ENCODE data around the gene XRCC4.
"Not testable (repeated sequence)": the region's sequence is repeated elsewhere in the genome, so short reads cannot be mapped to it uniquely, and the experiment has no call there.

XRCC4 gene

DNA sequence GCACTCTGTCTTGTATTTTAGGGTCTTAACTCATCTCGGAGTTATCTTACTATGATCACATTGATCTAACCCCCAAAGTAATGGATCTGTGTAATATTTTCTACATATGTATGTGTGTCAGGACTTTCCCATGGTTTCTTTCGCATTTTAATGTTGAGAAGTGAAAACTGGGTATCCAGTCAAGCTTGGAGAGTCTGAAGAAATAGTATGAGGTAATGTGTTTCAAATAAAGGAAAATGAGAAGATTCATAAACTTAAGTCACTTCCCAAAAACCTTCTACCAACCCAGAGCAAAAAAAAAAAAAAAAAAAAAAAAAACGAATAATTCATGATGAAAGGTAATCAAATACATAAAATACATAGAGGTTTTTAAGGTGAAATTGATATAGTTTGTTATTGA lies 206.4 kb downstream of the XRCC4 start:
- DNase-seq = no peak

DNA sequence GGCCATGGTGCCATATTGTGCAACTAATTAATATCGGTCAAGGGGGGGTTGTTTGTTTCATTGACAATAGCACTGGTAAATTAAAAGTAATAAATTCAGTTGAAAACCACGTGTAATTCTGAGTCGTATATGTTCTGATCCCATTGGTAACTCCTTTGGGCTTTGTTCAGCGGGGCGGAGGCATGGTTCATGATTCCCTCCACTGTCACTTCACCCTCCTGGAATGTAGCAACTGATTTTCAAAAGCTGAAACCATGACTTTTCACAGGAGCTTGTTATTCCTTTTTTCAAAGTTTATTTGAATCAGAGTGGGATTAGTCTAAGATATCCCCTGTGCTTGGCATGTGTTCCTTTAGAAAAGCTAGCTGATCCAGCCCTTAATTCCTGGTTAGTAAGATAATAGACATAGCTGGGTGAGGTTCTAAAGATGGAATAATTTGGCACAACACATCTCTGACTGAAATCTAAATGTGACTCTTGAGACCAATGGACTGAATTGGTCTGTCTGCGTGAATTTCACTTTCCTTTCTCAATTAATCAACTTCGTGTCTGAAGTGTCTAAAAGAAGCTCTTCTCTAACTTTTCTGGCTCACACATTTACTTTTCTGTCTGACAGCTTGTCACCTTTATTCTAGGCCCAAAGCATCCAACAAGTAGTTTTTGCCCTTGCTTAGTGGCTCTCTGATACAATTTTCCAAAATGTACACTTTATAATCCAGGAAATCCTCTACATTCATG lies 208.5 kb downstream of the XRCC4 start:
- no peak for DNase-seq

DNA sequence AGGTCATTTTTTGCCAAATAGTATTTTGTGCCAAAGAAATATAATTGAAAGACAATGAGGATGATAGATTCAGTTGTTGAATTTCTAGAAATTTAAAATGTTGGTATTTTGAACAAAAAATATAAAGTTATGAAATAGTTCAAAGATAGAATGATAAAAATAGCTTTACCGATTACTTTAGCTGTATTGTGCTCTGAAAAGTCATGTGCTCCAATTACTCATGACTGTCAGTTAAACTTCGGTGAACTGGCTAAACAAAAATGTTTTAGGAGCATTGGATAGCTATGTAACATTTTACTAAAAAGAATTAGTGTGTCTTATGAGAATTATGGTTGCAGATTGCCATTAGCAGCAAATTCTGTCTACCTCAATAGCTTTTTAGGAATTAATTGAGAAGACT lies 216.9 kb downstream of the XRCC4 start:
- DNase-seq = no peak

DNA sequence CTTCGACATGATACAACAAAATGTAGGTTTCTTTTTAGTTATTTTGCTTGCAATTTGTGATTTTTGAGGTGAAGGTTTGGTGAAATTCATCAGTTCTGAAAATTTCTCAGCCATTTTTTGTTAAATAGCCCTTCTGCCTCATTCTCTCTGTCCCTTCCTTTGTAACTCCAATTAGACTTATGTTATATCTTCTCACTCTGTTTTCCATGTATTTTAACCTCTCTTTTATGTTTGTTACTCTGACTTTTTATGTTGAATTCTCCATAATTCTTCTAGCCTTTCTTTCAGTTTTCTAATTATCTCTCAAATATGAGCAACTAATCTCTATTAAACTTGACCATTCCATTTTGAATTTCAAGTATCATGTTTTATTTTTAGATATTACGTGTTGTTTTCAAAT lies 222.0 kb downstream of the XRCC4 start:
- DNase-seq = no peak

DNA sequence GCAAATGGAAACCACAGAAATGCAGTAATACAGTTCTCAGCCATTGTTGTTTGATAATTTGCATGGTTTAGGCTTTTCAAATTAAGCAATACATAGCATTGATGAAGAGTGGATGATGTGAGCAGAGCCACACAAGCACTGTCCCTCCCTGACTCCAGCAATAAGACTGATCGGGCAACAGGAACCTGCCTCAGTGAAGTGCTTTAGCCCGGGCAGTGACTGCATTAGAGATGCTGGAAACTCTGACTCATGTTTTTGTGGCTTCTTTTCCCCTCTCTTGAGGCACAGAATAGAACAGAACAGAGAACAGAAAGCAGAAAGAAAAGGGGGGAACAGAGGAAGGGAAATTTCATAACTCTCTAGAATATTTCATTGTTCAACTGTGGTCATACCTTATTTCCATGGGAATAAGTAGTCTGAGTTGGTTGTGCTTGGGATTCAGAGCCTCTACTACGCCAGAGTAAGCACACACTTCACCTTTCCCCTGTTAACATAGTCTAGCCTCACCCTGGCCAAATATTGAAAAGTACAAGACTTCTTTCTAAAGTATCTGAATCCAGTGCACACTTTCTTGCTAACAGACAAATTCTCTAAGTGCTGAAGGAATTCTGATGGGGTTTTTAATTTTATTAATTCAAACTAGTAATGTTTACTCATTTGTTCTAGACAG lies 229.4 kb downstream of the XRCC4 start:
- no peak for DNase-seq

DNA sequence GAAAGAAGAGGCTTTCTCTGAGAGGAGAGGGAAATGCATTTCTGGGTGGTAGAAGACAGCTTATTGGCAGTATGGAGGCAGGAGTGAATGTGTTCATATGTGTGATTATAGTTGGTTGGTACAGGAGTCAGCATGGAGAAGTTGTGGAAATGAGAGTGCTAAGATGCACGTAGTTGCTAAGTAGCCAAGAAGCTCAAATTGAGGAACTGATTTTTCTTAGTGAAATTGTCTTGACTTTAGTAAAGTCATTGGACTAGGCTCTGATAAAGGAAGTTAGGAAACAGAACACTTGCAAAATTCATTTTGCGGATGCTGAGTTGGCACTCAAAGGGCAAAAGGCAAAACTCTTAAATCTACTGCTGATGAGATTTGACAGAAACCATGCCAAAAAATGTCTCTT lies 235.3 kb downstream of the XRCC4 start:
- no peak for DNase-seq

DNA sequence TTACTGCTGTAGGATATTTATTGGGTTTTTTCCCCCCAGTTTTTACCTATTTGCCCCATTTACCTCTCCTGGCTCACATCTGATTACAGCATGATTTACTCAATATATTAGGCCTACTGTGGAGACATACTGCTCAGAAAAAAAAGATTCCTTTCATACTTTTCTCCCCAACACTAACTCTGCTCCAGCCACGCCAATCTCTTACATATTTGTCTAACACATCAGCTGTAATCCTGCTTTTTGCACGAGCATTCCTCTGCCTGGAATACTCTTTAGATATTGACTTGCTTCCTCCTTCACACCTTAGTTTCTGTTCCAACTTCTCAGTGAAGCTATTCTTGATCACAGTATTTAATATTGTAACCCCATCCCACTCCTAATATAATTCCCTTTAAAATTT lies 236.1 kb downstream of the XRCC4 start:
- DNase-seq = no peak

DNA sequence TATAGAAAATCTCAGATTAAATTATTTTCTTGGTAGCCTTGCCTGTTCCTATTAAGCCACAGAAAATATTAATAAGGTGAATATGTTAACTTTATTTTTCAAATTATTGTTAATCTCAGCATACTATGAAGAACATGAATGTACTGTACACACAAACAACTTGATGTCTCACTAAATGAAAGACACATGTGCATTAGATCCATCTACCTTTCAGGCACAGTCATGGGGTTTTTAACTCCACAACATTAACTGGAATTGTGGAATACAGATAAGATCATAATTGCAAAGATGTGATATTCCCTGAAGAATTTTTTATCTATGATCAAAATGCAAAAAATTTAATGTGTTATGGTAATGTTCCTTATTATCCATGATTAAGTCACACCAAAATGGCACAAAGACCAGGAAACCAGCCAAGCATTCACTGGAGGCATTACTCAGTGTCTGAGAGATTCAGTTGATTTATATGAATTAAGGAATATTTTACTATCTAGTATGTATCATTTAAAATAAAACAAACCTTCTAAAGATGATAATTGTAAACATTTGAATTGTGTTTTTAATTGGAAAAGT lies 244.2 kb downstream of the XRCC4 start:
- DNase-seq = no peak

DNA sequence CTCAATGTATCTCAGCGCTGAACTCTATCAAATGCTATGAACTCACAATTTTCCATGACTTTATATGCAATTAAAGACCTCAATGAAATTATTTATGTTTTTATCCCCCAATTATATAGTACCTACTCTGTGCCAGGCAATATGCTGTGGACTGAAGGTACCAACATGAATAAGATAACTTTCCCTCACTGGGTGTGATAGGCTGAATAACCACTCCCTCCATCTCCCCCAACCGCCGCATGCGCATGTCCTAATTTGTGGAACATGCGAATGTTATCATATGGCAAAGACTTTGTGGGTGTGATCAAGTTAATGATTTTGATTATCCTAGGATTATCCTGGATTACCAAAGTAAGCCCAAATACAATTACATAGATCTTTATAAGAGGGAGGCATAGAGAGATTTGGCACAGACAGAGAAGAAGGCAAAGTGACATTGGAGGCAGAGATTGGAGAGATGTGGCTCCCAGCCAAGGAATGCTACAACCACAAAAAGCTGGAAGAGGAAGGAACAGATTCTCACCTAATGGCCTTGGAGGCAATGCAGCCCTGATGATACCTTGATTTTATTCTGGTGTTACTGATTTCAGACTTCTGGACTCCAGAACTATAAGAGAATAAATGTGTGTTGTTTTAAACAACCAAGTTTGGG lies 245.1 kb downstream of the XRCC4 start:
- DNase-seq = no peak

DNA sequence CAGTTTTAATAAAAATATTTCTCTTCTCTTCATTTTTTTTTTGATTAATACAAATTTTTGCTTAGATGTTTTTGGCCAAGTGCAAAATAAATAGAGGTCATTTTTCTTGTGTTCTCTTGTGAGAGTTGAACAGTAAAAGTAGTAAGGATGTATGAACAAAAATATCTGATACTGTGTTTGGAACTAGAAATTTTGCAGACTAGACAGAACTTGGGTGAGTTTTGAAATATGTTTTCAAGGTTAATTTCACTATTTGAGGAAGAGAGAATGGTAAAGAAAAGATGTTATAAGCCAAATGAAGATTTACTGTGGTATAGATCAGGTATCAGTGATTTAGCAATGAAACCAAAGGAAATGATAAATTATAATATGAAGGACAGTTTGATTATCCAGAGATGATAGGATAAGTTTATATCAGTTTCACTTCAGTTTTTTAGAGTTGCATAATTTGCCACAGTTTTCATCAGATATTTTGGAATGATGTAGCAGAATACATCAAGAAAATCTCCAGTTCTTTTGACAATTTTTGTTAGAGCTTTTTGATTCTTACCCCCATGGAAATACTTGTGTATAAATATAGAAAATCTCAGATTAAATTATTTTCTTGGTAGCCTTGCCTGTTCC lies 246.3 kb downstream of the XRCC4 start:
- no peak for DNase-seq

DNA sequence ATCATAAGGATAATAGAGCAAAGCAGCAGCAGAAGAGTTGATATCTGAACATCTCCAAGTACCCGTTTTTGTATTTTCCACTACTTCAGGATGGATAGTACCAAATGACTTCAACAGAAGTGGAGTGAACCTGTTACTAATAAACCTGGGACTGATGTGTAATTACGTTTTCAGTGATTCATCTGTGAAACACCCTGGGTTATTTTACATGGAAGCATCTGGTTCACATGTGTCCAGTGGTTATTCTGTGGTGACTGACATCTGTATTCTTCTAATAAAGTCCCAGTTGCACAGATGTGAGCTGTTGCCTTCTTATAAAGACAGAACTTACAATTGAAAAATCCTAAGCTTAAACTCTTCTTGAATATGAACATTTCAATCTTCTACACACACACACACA lies 254.5 kb downstream of the XRCC4 start:
- no peak for DNase-seq

DNA sequence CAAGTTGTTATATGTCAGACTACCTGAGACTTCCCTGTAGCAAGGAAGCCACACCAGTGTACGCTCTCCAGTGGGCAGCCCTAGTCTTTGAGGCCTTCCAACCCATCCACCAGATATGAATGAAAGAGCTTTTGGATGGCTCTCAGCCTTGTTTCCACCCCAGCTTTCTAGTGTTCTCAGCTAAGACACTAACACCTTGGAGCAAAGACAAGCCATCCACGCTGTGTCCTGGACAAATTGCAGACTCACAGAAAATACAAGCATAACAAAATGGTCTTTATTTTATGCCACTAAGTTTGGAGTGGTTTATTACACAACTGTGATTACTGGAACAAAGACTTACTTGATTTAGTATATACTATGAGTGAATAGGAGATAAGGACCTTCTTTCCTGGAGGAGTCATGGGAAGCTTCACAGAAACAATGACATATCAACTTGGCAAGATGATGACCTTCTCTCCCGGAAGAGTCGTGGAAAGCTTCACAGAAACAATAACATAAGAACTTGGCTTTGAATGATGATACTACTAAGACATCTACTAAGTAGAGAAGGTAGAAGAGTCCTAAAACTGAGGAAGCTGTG lies 260.2 kb downstream of the XRCC4 start:
- no peak for DNase-seq

DNA sequence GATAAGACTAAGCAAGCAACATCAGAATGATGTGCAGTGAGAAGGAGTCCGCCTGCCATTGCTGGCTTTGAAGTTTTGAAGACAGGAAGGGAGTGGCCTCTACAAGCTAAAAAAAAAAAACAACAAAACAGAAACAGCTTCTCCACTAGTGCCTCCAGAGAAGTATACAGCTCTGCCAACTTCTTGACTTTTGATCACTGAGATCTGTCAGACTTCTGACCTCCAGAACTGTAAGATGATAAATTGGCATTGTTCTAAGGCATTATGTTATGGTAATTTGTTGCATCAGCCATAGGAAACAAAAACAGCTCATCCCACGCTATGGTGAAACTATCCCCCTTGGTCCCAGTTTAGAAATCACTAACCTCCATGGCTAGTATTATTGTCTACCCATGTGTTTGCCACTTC lies 263.2 kb downstream of the XRCC4 start:
- no peak for DNase-seq

DNA sequence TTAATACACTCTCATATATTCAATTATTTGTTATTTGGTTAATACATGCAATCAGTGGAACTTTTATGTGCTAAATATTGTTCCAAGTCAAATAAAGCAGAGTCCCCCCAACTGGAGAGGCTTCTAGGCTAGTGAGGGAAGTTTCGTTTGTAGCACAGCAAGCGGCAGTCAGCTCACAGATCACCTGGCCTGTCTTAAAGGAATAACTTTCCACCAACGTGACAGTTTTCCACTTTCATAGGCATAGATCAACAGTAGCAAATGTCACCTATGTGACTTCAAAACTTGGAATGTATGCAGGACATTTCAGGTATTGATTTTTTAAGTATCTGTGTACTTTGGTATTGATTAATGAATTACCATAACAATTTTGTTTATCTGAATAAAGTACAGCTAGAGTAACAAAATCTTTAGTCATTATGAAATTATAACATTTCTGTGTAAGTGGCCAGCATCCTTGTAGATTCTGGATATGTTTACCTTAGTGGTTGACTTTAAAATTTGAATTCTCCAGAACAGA lies 264.5 kb downstream of the XRCC4 start:
- DNase-seq = no peak

DNA sequence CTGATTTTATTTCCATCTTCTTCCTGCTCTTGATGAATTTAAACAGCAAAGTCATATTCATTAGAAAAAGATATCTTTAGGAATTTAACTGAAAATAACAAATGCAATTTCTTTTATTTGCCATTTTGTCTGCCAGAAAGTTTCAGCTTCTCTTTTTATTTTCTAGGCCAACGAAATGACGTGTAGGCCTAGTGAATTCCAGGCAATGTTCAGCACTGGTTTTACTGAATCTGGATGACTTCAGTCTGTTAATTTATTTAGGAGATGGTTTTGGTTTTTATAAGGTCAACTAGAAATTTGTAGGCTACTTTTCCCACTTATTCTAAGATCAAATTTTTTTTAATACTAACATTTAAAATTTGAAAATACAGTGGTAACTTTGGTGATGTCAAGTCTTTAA lies 265.1 kb downstream of the XRCC4 start:
- DNase-seq = no peak

DNA sequence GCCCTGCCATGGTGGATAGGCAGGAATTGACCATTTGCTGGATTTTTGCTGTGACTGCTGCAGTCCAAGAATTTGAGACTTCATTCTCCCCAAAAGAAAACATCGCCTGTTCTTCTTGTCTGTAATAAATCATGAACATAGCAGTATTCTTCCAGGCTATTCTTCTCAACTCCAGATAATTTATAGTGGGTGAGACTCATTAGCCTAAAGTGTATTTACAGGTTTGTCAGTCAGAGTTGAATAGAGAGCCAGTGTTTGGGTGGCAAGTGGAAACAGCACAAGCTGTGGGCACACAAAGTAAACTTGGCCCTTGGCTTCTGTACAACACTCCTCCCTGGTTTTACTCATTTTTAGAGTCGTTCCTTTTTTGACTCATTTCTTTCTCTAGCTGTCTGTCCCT lies 266.0 kb downstream of the XRCC4 start:
- no peak for DNase-seq

DNA sequence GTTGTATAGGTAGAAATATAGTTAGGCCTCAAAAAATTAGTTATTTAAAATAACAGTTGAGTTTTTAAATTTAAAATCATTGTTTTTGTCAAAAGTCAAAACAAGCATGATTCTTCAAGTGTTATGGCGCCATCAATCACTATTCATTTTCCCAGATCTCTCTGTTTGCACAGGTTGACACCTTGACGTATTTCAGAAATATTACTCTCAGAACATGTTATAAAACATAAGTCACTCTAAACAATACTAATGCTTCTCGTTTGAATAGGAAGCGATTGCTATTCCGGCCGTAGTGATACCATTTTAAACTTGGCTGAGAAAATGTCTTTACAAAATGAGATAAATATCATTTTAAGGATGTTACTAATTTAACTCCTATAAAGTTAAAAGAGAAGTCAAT lies 268.1 kb downstream of the XRCC4 start:
- DNase-seq = no peak

DNA sequence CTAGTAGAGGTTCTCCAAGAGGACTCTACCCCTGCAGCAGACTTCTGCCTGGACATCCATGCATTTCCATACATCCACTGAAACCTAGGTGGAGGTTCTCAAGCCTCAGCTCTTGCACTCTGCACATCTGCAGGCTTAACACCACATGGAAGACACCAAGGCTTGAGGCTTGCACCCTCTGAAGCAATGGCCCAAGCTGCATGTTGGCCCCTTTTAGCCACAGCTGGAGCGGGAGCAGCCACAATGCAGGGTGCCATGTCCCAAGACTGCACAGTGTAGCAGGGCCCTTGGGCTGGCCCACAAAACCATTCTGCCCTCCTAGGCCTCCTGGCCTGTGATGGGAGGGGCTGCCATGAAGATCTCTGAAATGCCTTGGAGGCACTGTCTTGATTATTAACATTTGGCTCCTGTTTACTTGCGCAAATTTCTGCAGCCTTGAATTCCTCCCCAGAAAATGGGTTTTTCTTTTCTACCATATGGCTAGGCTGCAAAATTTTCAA lies 271.0 kb downstream of the XRCC4 start:
- DNase-seq = no peak

DNA sequence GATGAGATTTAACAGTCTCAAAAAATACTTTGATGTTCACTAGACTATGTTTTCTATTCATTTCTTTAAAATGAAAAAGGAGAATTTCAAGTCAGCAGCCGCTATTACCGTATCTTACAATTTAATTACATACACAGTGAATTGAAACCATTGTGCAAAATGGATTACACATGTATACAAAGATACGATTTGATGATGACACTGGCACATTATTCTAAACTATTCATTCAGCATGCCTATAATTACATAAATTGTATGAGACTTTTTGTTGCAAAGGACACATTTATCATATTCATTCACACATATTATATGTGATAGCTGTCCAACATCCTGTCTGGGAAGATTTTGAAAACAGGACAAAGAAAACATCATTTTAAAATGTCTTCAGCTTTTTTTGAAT lies 275.9 kb downstream of the XRCC4 start:
- no peak for DNase-seq

DNA sequence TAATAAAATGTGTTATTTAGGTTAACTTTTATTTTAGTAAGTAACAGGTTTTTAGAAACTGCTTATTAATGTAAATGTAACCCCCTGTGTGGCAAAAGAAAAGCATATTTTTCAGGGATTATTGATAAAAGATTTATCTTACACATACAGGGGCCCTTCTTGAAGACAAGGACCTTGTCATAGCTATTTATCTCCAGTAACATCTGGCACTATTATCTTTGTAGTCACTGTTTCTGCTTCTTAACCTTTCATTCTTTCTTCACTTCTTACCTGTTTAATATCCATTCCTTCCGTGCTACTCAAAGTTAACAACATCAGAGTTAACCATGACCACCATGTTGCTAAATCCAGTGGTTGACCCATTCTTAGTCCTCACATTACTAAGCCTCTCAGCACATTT lies 276.4 kb downstream of the XRCC4 start:
- DNase-seq = no peak

DNA sequence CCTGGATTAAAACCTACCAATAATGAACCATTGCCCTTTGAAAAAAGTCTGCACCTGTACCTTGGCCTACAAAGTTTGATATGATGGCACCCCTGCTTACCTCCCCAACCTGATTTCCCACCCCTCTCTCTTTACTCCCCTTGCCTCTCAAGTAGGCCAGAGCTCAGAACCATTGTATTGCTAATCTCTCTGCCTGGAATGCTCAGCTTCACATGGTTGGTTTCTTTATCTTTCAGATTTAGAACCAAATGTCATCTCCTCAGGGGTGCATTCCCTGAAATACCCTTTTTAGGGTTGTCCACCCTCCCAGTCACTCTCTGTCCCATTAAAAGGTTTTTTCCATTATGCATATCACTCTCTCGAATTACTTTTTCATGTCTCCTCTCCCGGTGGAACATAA lies 277.6 kb downstream of the XRCC4 start:
- no peak for DNase-seq

DNA sequence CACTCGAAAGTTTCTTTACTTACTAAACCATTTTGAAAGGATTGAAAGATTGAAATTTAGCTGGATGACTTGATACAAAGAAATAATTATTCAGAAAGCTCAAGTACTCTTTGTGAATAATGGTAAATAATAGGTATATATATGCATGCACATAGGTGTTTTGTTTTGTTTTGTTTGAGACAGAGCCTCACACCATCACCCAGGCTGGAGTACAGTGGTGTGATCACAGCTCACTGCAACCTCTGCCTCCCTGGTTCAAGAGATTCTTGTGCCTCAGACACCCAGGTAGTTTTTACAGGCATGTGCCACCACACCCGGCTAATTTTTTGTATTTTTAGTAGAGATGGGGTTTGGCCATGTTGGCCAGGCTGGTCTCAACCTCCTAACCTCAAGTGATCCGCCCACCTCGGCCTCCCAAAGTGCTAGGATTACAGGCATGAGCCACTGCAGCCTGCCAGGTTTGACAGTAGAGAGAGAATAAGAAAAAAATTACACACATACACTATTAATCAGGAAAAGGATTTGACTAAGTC lies 278.2 kb downstream of the XRCC4 start:
- DNase-seq = not testable (repeated sequence)

Data from NCI-H510A (cell line).